Adipocyte (in vitro differentiated cells): ENCODE measurements around the gene AMER2.

Experiments
- DNase-seq: peaks from one replicate; pipeline ENCODE4 v3.0.0-alpha.2; 2015; ENCODE audit warnings: low read depth
- H3K27me3 ChIP-seq: replicated peaks from 2 replicates; pipeline ENCODE4 v1.7.0; 2013; ENCODE audit warnings: mild to moderate bottlenecking, low read length, moderate library complexity; ENCODE audit not compliant: control insufficient read depth, insufficient read depth
- H3K36me3 ChIP-seq: 2 replicates; pipeline ENCODE4 v1.7.0; 2013; ENCODE audit warnings: low read length, mild to moderate bottlenecking, moderate library complexity; ENCODE audit not compliant: control insufficient read depth, insufficient read depth, severe bottlenecking
- H3K4me1 ChIP-seq: 2 replicates; pipeline ENCODE4 v1.7.0; 2013; ENCODE audit warnings: mild to moderate bottlenecking, low read length, moderate library complexity; ENCODE audit not compliant: control insufficient read depth, insufficient read depth
- H3K4me3 ChIP-seq: 2 replicates; pipeline ENCODE4 v1.7.0; 2013; ENCODE audit warnings: mild to moderate bottlenecking, low read length, moderate library complexity
- H3K9ac ChIP-seq: 2 replicates; pipeline ENCODE4 v1.7.0; 2013; ENCODE audit warnings: mild to moderate bottlenecking, low read length, moderate library complexity
- H3K9me3 ChIP-seq: 2 replicates; pipeline ENCODE4 v1.7.0; 2013; ENCODE audit warnings: mild to moderate bottlenecking, low read length, moderate library complexity; ENCODE audit not compliant: control insufficient read depth

Gene AMER2

GRCh38 chr13:25203127-25203740 lies 31.1 kb upstream of the AMER2 start:
- no peak for DNase-seq

GRCh38 chr13:25200783-25201182 lies 28.7 kb upstream of the AMER2 start:
- Histone ChIP-seq H3K9ac (no peak overlapping the region), H3K4me3 (no peak overlapping the region), H3K27me3 (peaks cover 48% of the 10 kb centered on the region), H3K4me1 (no peaks in the 10 kb centered on the region), H3K9me3 (no peaks in the 10 kb centered on the region), H3K36me3 (no peaks in the 10 kb centered on the region)
- no peak for DNase-seq

More at GRCh38 chr13:25203127-25203740, 31.1 kb upstream of the AMER2 start:
- H3K4me1 ChIP-seq: no peaks in the 10 kb centered on the region
- peaks cover 48% of the 10 kb centered on the region for H3K27me3 ChIP-seq
- H3K4me3 ChIP-seq: no peak overlapping the region
- H3K9me3 ChIP-seq: no peaks in the 10 kb centered on the region
- H3K36me3 ChIP-seq: no peaks in the 10 kb centered on the region
- no peak overlapping the region for H3K9ac ChIP-seq

GRCh38 chr13:25198647-25199046 lies 26.6 kb upstream of the AMER2 start:
- H3K4me1 ChIP-seq: no peaks in the 10 kb centered on the region
- no peaks in the 10 kb centered on the region for H3K36me3 ChIP-seq
- no peak for DNase-seq
- peaks cover 6% of the 10 kb centered on the region for H3K9me3 ChIP-seq
- no peak overlapping the region for H3K9ac ChIP-seq
- H3K4me3 ChIP-seq: no peak overlapping the region
- peaks cover 38% of the 10 kb centered on the region for H3K27me3 ChIP-seq

- H3K9ac ChIP-seq: no peak overlapping the region
- DNase-seq: no peak
- no peaks in the 10 kb centered on the region for H3K36me3 ChIP-seq
- no peaks in the 10 kb centered on the region for H3K4me1 ChIP-seq
- H3K9me3 ChIP-seq: peaks cover 6% of the 10 kb centered on the region
- H3K4me3 ChIP-seq: no peak overlapping the region
- peaks cover 37% of the 10 kb centered on the region for H3K27me3 ChIP-seq
Measured at GRCh38 chr13:25196971-25197370, 24.9 kb upstream of the AMER2 start.

- Histone ChIP-seq H3K9ac (no peak overlapping the region), H3K4me1 (no peaks in the 10 kb centered on the region), H3K27me3 (peaks cover 50% of the 10 kb centered on the region), H3K4me3 (no peak overlapping the region), H3K9me3 (peaks cover 6% of the 10 kb centered on the region), H3K36me3 (no peaks in the 10 kb centered on the region)
- no peak for DNase-seq
Measured at GRCh38 chr13:25192936-25193335, 20.8 kb upstream of the AMER2 start.

GRCh38 chr13:25192489-25192888 lies 20.4 kb upstream of the AMER2 start:
- Histone ChIP-seq H3K9ac (no peak overlapping the region), H3K36me3 (no peaks in the 10 kb centered on the region), H3K4me1 (no peaks in the 10 kb centered on the region), H3K27me3 (peaks cover 50% of the 10 kb centered on the region), H3K9me3 (peaks cover 6% of the 10 kb centered on the region), H3K4me3 (no peak overlapping the region)
- no peak for DNase-seq

GRCh38 chr13:25192052-25192451 lies 20.0 kb upstream of the AMER2 start:
- no peaks in the 10 kb centered on the region for H3K4me1 ChIP-seq
- no peak for DNase-seq
- H3K27me3 ChIP-seq: peaks cover 50% of the 10 kb centered on the region
- no peaks in the 10 kb centered on the region for H3K36me3 ChIP-seq
- H3K4me3 ChIP-seq: no peak overlapping the region
- H3K9ac ChIP-seq: no peak overlapping the region
- peaks cover 6% of the 10 kb centered on the region for H3K9me3 ChIP-seq

GRCh38 chr13:25190771-25191170 lies 18.7 kb upstream of the AMER2 start:
- Histone ChIP-seq H3K36me3 (no peaks in the 10 kb centered on the region), H3K4me1 (no peaks in the 10 kb centered on the region), H3K9me3 (peaks cover 6% of the 10 kb centered on the region), H3K4me3 (no peak overlapping the region), H3K27me3 (peaks cover 57% of the 10 kb centered on the region), H3K9ac (no peak overlapping the region)
- DNase-seq: no peak

DNA sequence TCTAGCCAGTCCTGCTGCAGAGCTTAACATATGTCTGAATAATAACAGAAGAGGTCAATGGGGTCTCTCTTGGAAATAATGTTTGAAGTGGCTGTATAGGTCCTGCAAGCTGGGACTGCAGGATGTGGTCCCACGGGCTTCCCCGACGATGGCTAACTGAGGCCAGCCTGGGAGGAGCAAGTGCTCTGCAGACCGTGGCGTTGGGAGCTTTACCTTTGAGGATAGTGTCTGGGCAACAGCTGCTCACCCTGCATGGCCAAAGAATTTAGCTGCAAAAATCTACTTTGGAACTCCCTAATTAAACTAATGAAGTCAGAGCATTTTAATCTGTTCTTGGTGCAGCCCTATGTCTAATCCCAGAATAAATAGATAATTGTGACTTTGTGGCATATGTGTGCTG lies 18.2 kb upstream of the AMER2 start:
- Histone ChIP-seq H3K27me3 (peaks cover 61% of the 10 kb centered on the region), H3K4me3 (no peak overlapping the region), H3K9ac (no peak overlapping the region), H3K36me3 (no peaks in the 10 kb centered on the region), H3K4me1 (no peaks in the 10 kb centered on the region), H3K9me3 (peaks cover 6% of the 10 kb centered on the region)
- DNase-seq: no peak

DNA sequence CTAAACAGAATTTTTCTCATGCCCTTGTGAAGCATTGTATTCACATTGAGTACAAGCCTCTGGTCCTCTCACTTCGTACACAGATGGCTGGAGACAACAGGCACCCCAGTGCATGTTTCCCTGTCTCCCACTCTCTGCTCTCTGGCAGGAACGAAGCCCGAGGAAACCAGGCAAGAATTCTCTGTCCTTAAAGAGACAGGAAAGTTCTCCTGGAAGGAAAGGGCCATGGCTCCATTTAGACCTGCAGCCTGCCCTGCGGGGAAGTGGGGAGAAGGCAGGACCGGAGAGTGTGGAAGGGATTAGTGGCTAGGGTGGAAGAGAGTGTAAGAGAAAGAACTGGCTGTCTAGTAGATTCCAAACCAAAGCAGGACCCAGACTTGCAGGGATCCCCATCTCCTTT lies 15.5 kb upstream of the AMER2 start:
- Histone ChIP-seq H3K4me1 (no peaks in the 10 kb centered on the region), H3K4me3 (no peak overlapping the region), H3K9me3 (peaks cover 7% of the 10 kb centered on the region), H3K27me3 (peaks cover 63% of the 10 kb centered on the region), H3K36me3 (no peaks in the 10 kb centered on the region), H3K9ac (no peak overlapping the region)
- DNase-seq: no peak

- Histone ChIP-seq H3K9me3 (peaks cover 7% of the 10 kb centered on the region), H3K9ac (no peak overlapping the region), H3K4me1 (no peaks in the 10 kb centered on the region), H3K27me3 (peaks cover 56% of the 10 kb centered on the region), H3K36me3 (no peaks in the 10 kb centered on the region), H3K4me3 (no peak overlapping the region)
- no peak for DNase-seq
Measured at GRCh38 chr13:25186187-25186586, 14.1 kb upstream of the AMER2 start.

DNA sequence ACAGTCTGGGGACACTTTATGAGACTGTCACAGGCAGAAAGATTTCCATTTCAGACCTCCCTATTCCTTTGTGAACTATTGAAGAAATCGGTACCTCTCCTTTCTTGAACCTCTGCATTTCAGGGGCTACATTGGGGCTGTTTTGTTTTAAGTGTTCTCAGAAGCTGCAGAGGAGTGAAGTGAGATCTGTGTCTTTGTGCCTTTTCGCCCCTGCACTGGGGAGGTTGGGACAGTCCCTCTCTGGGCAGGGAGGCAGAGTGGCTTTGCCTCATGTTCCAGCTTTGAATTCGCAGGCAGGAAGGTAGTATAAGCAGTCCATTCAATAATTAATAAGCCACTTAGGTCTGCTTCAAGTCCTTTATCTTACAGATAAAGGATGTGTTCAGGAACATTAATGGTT lies 9.5 kb upstream of the AMER2 start:
- no peak for DNase-seq
- Histone ChIP-seq H3K4me3 (no peak overlapping the region), H3K9me3 (peaks cover 39% of the 10 kb centered on the region), H3K36me3 (no peaks in the 10 kb centered on the region), H3K9ac (no peak overlapping the region), H3K27me3 (peaks cover 46% of the 10 kb centered on the region), H3K4me1 (no peaks in the 10 kb centered on the region)
